ENCODE measurements around the gene MIOS. TPM values are rescaled to one million over a fixed set of nuclear protein-coding genes. Genes with fewer than 3 reads are reported as not detected.

MIOS gene
- total RNA-seq, 4 donors from 2014 or later = 68.4 to 336 (median 280) TPM

DNA sequence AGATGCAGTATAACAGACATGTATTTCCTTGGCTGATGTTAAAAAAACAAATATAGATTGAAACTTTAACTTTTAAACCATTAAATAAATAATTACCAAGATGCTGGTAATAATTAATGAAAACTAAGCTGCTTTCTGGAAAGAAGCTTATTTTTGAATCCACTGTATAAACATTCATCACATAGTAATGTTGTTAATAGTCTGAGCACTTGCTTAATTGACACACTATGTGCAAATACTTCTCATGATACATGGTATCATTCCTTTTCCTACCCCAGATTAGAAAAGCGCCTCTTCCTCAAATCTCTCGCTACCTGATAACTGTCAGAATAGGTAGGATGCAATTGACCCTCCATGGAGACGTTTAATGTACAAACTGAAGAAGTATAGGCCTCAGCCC lies 16.0 kb upstream of the MIOS start:
- H3K4me1 ChIP-seq = peaks cover 29 to 33% of the 10 kb centered on the region in 2 donors
- TF ChIP-seq POLR2A (IDR thresholded peaks at IDR 0.05) = no peak
- no peak for TF ChIP-seq CTCF (IDR thresholded peaks at IDR 0.05 in 4 of 5, conservative IDR thresholded peaks at IDR 0.05 in 1 of 5)
- peak overlapping the region in 3 of 4 donors; percentile 8 to 92 (median 90) for H3K27ac ChIP-seq
- intact Hi-C loops (cut with DNase I; ENCODE audit: low total_unique reads) = no loop called here
- no peak overlapping the region for H3K4me3 ChIP-seq
- in situ Hi-C loops (cut with MboI; ENCODE audit: low sequenced_read_pairs in 4 of 4) = loop anchor here in 2 of 4 donors (10.0 to 25.0 kb wide), 2 partner anchors 363 to 376 kb away; partner anchors contain the start of gene C1GALT1 (in 1 of the 2)
- DNase-seq = no peak
- peaks cover 0 to 6% of the 10 kb centered on the region in 2 donors for H3K36me3 ChIP-seq
- no peaks in the 10 kb centered on the region for H3K27me3 ChIP-seq
- H3K9me3 ChIP-seq = no peaks in the 10 kb centered on the region
- ATAC-seq = no peak

DNA sequence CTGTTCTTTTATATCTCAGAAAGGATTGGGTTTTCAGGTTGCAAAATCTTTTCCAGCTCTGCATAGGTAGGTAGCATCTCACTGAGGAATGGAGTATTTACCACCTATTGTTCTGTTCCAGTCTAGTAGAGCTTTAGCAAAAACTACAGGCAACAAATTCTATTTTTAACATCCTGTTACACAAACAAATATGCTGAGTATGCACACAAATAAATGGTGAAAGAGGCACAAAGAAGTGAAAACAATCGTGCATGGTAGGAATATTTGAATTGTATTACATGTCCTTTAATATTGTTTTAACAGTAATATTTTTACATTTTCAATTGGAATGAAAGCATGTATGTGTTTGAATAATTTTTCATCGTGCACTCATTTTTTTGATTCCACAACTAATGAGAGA lies 14.5 kb upstream of the MIOS start:
- in situ Hi-C loops (cut with MboI; ENCODE audit: low sequenced_read_pairs in 4 of 4) = loop anchor here in 2 of 4 donors (10.0 to 25.0 kb wide), 2 partner anchors 365 to 377 kb away; partner anchors contain the start of gene C1GALT1 (in 1 of the 2)
- no peak for ATAC-seq

GRCh38 chr7:7553386-7553785 lies 13.3 kb upstream of the MIOS start:
- intact Hi-C loops (cut with DNase I; ENCODE audit: low total_unique reads) (loop anchor here (1.0 kb wide), 1 partner anchor 166 kb away; no protein-coding TSS in a partner anchor), in situ Hi-C loops (cut with MboI; ENCODE audit: low sequenced_read_pairs in 4 of 4) (loop anchor here in 2 of 4 donors (10.0 to 25.0 kb wide), 2 partner anchors 366 to 379 kb away; partner anchors contain the start of gene C1GALT1 (in 1 of the 2))
- ATAC-seq (peak; percentile 74 to 82), DNase-seq (no peak)
- TF ChIP-seq CTCF (IDR thresholded peaks at IDR 0.05 in 4 of 5, conservative IDR thresholded peaks at IDR 0.05 in 1 of 5) (no peak), POLR2A (IDR thresholded peaks at IDR 0.05) (no peak)
- Histone ChIP-seq H3K4me3 (peak overlapping the region in 2 of 4 donors; percentile 25 to 42), H3K27ac (peak overlapping the region; percentile 85 to 92 (median 90)), H3K4me1 (peaks cover 30 to 33% of the 10 kb centered on the region in 2 donors), H3K36me3 (peaks cover 0 to 6% of the 10 kb centered on the region in 2 donors), H3K27me3 (no peaks in the 10 kb centered on the region), H3K9me3 (no peaks in the 10 kb centered on the region)

More for the DNA sequence above, 14.5 kb upstream of the MIOS start:
- peaks cover 30 to 33% of the 10 kb centered on the region in 2 donors for H3K4me1 ChIP-seq
- intact Hi-C loops (cut with DNase I; ENCODE audit: low total_unique reads) = no loop called here
- DNase-seq = no peak
- H3K9me3 ChIP-seq = no peaks in the 10 kb centered on the region
- H3K4me3 ChIP-seq = no peak overlapping the region
- no peaks in the 10 kb centered on the region for H3K27me3 ChIP-seq
- TF ChIP-seq CTCF (IDR thresholded peaks at IDR 0.05 in 4 of 5, conservative IDR thresholded peaks at IDR 0.05 in 1 of 5) = no peak
- TF ChIP-seq POLR2A (IDR thresholded peaks at IDR 0.05) = no peak
- H3K36me3 ChIP-seq = peaks cover 0 to 6% of the 10 kb centered on the region in 2 donors
- peak overlapping the region; percentile 85 to 92 (median 90) for H3K27ac ChIP-seq

DNA sequence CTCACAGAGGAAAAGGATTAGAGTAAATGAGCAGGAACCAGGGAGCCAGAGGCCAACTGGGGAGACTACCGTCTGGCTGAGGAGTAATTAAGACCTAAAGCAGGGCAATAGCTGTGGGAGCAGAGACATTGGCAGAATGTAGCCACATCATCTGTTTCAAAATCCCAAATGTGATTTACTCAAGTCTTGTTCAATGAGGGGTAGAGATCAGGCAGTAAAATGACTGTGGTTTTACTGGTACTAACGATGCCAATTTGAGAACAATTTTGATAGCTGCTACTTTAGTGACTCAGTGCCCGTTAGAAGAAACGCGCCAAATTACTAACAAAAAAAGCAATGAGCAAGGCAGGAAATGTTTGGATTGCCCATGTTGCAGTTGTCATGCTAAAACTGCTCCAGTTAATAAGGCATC lies 12.7 kb upstream of the MIOS start:
- peaks cover 0 to 6% of the 10 kb centered on the region in 2 donors for H3K36me3 ChIP-seq
- no peaks in the 10 kb centered on the region for H3K9me3 ChIP-seq
- DNase-seq = peak; percentile 53 to 76
- peak; percentile 75 for ATAC-seq
- TF ChIP-seq POLR2A (IDR thresholded peaks at IDR 0.05) (no peak), CTCF (IDR thresholded peaks at IDR 0.05 in 4 of 5, conservative IDR thresholded peaks at IDR 0.05 in 1 of 5) (no peak)
- in situ Hi-C loops (cut with MboI; ENCODE audit: low sequenced_read_pairs in 4 of 4) = loop anchor here in 2 of 4 donors (10.0 to 25.0 kb wide), 2 partner anchors 367 to 379 kb away; partner anchors contain the start of gene C1GALT1 (in 1 of the 2)
- H3K4me3 ChIP-seq = peak overlapping the region in 3 of 4 donors; percentile 9 to 42 (median 25)
- H3K27me3 ChIP-seq = no peaks in the 10 kb centered on the region
- peak overlapping the region; percentile 85 to 92 (median 90) for H3K27ac ChIP-seq
- peaks cover 30 to 33% of the 10 kb centered on the region in 2 donors for H3K4me1 ChIP-seq
- intact Hi-C loops (cut with DNase I; ENCODE audit: low total_unique reads) = no loop called here

Measured in gastrocnemius medialis (tissue), 4 donors.